Measurements from ENCODE around the gene SLC5A7.

SLC5A7 gene

GRCh38 chr2:107986278-107987217 is at the start of gene SLC5A7:
SLC5A7 (plus strand) TSS chr2:107986524; CDS start chr2:107988156, 1,632 bp downstream.
- peaks cover 3% of the 10 kb centered on the region for H3K4me1 ChIP-seq (ENCODE audit: control insufficient read depth, insufficient read depth, low read length)
- no peaks in the 10 kb centered on the region for H3K9me3 ChIP-seq (ENCODE audit: control insufficient read depth, low read length)
- peaks cover 30% of the 10 kb centered on the region for H3K27me3 ChIP-seq (replicated peaks; ENCODE audit: control insufficient read depth, insufficient read depth, low read length)
- H3K9ac ChIP-seq (ENCODE audit: low read length), result no peak within 1 kb of the TSS
- H3K4me3 ChIP-seq (ENCODE audit: low read length), result no peak within 1 kb of the TSS
- DNase-seq (ENCODE audit: low read depth), result no peak
- H3K36me3 ChIP-seq (ENCODE audit: control insufficient read depth, insufficient read depth, low read length, severe bottlenecking), result no peaks in the 10 kb centered on the region

- H3K4me3 ChIP-seq (ENCODE audit: low read length), result no peak overlapping the region
- H3K27me3 ChIP-seq (replicated peaks; ENCODE audit: control insufficient read depth, insufficient read depth, low read length), result no peaks in the 10 kb centered on the region
- no peak for DNase-seq (ENCODE audit: low read depth)
- no peak overlapping the region for H3K9ac ChIP-seq (ENCODE audit: low read length)
- H3K4me1 ChIP-seq (ENCODE audit: control insufficient read depth, insufficient read depth, low read length), result no peaks in the 10 kb centered on the region
- no peaks in the 10 kb centered on the region for H3K36me3 ChIP-seq (ENCODE audit: control insufficient read depth, insufficient read depth, low read length, severe bottlenecking)
- no peaks in the 10 kb centered on the region for H3K9me3 ChIP-seq (ENCODE audit: control insufficient read depth, low read length)
Measured at GRCh38 chr2:107961395-107961794, 24.9 kb upstream of the SLC5A7 start.

DNA sequence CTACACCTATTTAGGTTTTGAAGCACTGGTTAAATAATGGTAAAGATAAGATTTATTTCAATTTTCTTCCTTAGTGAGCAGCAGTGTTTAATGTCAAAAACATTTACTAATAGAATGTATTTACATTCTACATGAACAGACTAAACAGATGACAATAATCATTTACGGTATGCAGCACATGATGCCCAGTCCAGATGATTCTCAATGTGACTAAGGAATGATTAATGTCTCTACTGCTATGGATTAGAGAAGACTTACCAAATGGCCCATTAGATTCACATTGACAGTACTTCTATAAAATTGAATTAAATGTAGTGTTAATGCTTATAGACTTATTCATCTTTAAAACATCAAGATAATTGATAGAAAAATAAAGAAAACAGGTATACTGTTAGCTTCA is 22.1 kb upstream of the SLC5A7 start:
- Histone ChIP-seq H3K36me3 (ENCODE audit: control insufficient read depth, insufficient read depth, low read length, severe bottlenecking) (no peaks in the 10 kb centered on the region), H3K9ac (ENCODE audit: low read length) (no peak overlapping the region), H3K9me3 (ENCODE audit: control insufficient read depth, low read length) (no peaks in the 10 kb centered on the region), H3K27me3 (replicated peaks; ENCODE audit: control insufficient read depth, insufficient read depth, low read length) (no peaks in the 10 kb centered on the region), H3K4me3 (ENCODE audit: low read length) (no peak overlapping the region), H3K4me1 (ENCODE audit: control insufficient read depth, insufficient read depth, low read length) (no peaks in the 10 kb centered on the region)
- DNase-seq (ENCODE audit: low read depth), result no peak

GRCh38 chr2:107984707-107985106 is 1.6 kb upstream of the SLC5A7 start:
- H3K9ac ChIP-seq (ENCODE audit: low read length), result no peak overlapping the region
- H3K36me3 ChIP-seq (ENCODE audit: control insufficient read depth, insufficient read depth, low read length, severe bottlenecking), result no peaks in the 10 kb centered on the region
- peaks cover 30% of the 10 kb centered on the region for H3K27me3 ChIP-seq (replicated peaks; ENCODE audit: control insufficient read depth, insufficient read depth, low read length)
- H3K4me3 ChIP-seq (ENCODE audit: low read length), result no peak overlapping the region
- no peaks in the 10 kb centered on the region for H3K9me3 ChIP-seq (ENCODE audit: control insufficient read depth, low read length)
- no peaks in the 10 kb centered on the region for H3K4me1 ChIP-seq (ENCODE audit: control insufficient read depth, insufficient read depth, low read length)
- DNase-seq (ENCODE audit: low read depth), result no peak

GRCh38 chr2:107988108-107988507 is 1.8 kb downstream of the SLC5A7 start:
- no peak overlapping the region for H3K9ac ChIP-seq (ENCODE audit: low read length)
- no peaks in the 10 kb centered on the region for H3K36me3 ChIP-seq (ENCODE audit: control insufficient read depth, insufficient read depth, low read length, severe bottlenecking)
- peaks cover 30% of the 10 kb centered on the region for H3K27me3 ChIP-seq (replicated peaks; ENCODE audit: control insufficient read depth, insufficient read depth, low read length)
- H3K4me1 ChIP-seq (ENCODE audit: control insufficient read depth, insufficient read depth, low read length), result peaks cover 14% of the 10 kb centered on the region
- H3K9me3 ChIP-seq (ENCODE audit: control insufficient read depth, low read length), result no peaks in the 10 kb centered on the region
- no peak overlapping the region for H3K4me3 ChIP-seq (ENCODE audit: low read length)
- no peak for DNase-seq (ENCODE audit: low read depth)

GRCh38 chr2:107989445-107989844 is 3.1 kb downstream of the SLC5A7 start:
- DNase-seq (ENCODE audit: low read depth), result no peak
- Histone ChIP-seq H3K36me3 (ENCODE audit: control insufficient read depth, insufficient read depth, low read length, severe bottlenecking) (no peaks in the 10 kb centered on the region), H3K4me1 (ENCODE audit: control insufficient read depth, insufficient read depth, low read length) (peaks cover 14% of the 10 kb centered on the region), H3K4me3 (ENCODE audit: low read length) (no peak overlapping the region), H3K27me3 (replicated peaks; ENCODE audit: control insufficient read depth, insufficient read depth, low read length) (peaks cover 26% of the 10 kb centered on the region), H3K9me3 (ENCODE audit: control insufficient read depth, low read length) (no peaks in the 10 kb centered on the region), H3K9ac (ENCODE audit: low read length) (no peak overlapping the region)

DNA sequence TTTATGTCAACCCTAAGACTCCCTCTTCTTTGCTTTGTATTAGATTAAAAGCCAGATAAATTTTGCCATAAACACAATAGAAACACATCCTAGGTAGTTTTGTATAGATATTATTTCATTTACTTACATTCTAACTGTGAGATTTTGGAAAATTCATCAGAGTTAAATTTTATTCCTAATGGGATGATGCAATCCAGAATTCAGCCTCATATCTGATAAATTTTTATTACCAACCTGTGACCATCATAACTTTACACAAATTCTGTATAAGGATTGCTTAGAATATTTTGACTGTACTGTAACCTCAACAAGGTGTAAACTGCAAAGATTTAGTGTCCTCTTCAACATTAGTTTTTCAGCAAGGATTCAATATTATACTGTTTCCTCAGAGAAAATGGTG is 4.4 kb downstream of the SLC5A7 start:
- Histone ChIP-seq H3K9me3 (ENCODE audit: control insufficient read depth, low read length) (no peaks in the 10 kb centered on the region), H3K9ac (ENCODE audit: low read length) (no peak overlapping the region), H3K36me3 (ENCODE audit: control insufficient read depth, insufficient read depth, low read length, severe bottlenecking) (no peaks in the 10 kb centered on the region), H3K4me1 (ENCODE audit: control insufficient read depth, insufficient read depth, low read length) (peaks cover 14% of the 10 kb centered on the region), H3K27me3 (replicated peaks; ENCODE audit: control insufficient read depth, insufficient read depth, low read length) (peaks cover 25% of the 10 kb centered on the region), H3K4me3 (ENCODE audit: low read length) (no peak overlapping the region)
- no peak for DNase-seq (ENCODE audit: low read depth)

DNA sequence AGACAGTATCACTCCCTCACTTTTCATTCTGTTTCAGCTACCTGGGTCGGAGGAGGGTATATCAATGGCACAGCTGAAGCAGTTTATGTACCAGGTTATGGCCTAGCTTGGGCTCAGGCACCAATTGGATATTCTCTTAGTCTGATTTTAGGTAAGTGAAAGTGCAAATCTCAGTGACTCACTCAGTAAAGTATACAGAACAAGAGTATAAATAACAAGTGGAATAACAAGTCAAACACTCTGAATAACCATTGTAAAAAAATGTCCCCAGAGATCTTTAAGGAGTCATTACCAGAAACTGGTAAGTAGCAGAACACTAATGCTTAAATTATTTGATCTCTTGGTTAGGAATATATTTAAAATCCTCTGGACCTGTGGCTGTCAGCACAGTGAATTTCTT is 5.7 kb downstream of the SLC5A7 start:
- no peak for DNase-seq (ENCODE audit: low read depth)
- no peak overlapping the region for H3K4me3 ChIP-seq (ENCODE audit: low read length)
- H3K4me1 ChIP-seq (ENCODE audit: control insufficient read depth, insufficient read depth, low read length), result peaks cover 14% of the 10 kb centered on the region
- no peaks in the 10 kb centered on the region for H3K36me3 ChIP-seq (ENCODE audit: control insufficient read depth, insufficient read depth, low read length, severe bottlenecking)
- no peaks in the 10 kb centered on the region for H3K9me3 ChIP-seq (ENCODE audit: control insufficient read depth, low read length)
- peaks cover 14% of the 10 kb centered on the region for H3K27me3 ChIP-seq (replicated peaks; ENCODE audit: control insufficient read depth, insufficient read depth, low read length)
- no peak overlapping the region for H3K9ac ChIP-seq (ENCODE audit: low read length)

DNA sequence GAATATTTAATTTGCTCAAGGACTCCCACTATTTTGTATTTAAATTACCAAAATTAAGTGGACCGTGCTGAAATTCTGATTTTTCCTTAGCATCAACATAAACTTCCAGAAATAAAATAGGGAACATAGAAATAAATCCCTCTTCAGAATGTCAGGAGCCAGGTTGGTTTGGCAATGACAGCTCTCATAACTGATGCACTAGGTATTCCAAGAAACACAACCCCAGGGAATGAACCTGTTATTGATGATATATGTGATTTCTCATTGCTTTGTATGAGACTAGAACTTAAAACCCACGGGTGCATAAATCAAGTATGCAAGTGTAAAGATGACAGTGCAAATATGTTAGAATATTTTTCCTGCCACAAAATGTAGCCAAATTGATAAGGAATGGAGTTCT is 12.8 kb downstream of the SLC5A7 start:
- Histone ChIP-seq H3K4me1 (ENCODE audit: control insufficient read depth, insufficient read depth, low read length) (no peaks in the 10 kb centered on the region), H3K9me3 (ENCODE audit: control insufficient read depth, low read length) (no peaks in the 10 kb centered on the region), H3K9ac (ENCODE audit: low read length) (no peak overlapping the region), H3K36me3 (ENCODE audit: control insufficient read depth, insufficient read depth, low read length, severe bottlenecking) (no peaks in the 10 kb centered on the region), H3K27me3 (replicated peaks; ENCODE audit: control insufficient read depth, insufficient read depth, low read length) (no peaks in the 10 kb centered on the region), H3K4me3 (ENCODE audit: low read length) (no peak overlapping the region)
- DNase-seq (ENCODE audit: low read depth), result no peak

- Histone ChIP-seq H3K4me3 (ENCODE audit: low read length) (peak overlapping the region; percentile 43), H3K27me3 (replicated peaks; ENCODE audit: control insufficient read depth, insufficient read depth, low read length) (no peaks in the 10 kb centered on the region), H3K9ac (ENCODE audit: low read length) (no peak overlapping the region), H3K36me3 (ENCODE audit: control insufficient read depth, insufficient read depth, low read length, severe bottlenecking) (no peaks in the 10 kb centered on the region), H3K9me3 (ENCODE audit: control insufficient read depth, low read length) (peaks cover 27% of the 10 kb centered on the region), H3K4me1 (ENCODE audit: control insufficient read depth, insufficient read depth, low read length) (no peaks in the 10 kb centered on the region)
- no peak for DNase-seq (ENCODE audit: low read depth)
Measured at GRCh38 chr2:108010912-108011591, 24.7 kb downstream of the SLC5A7 start.

DNA sequence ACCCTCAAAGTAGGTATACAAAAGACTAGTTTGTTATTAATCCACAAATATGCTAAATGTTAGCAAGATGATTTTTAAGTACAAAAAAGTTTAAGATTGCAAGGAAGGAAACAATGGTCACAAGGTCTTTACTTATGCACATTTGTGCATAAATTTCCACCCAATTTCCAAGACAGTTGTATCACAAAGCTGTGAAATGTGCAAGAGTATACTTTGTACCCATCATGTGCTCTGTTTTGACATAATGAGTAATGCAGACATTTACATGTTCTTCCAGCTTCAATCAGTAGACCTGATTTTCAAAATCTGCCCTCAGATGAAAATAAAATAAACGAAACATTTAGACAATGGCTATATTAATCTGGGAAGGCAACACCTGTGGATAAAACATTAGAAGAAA is 27.0 kb downstream of the SLC5A7 start:
- peaks cover 27% of the 10 kb centered on the region for H3K9me3 ChIP-seq (ENCODE audit: control insufficient read depth, low read length)
- H3K4me3 ChIP-seq (ENCODE audit: low read length), result no peak overlapping the region
- H3K4me1 ChIP-seq (ENCODE audit: control insufficient read depth, insufficient read depth, low read length), result no peaks in the 10 kb centered on the region
- H3K36me3 ChIP-seq (ENCODE audit: control insufficient read depth, insufficient read depth, low read length, severe bottlenecking), result no peaks in the 10 kb centered on the region
- DNase-seq (ENCODE audit: low read depth), result no peak
- no peak overlapping the region for H3K9ac ChIP-seq (ENCODE audit: low read length)
- no peaks in the 10 kb centered on the region for H3K27me3 ChIP-seq (replicated peaks; ENCODE audit: control insufficient read depth, insufficient read depth, low read length)

Measured in adipocyte (in vitro differentiated cells).